Amniotic epithelial cell (primary cell): Measurements from ENCODE around the gene GIPC2.
"Not testable (repeated sequence)": the region's sequence is repeated elsewhere in the genome, so short reads cannot be mapped to it uniquely, and the experiment has no call there.

ENCODE experiments used
- DNase-seq: peaks from one replicate; pipeline ENCODE4 v3.0.0-alpha.2; 2010; ENCODE audit warnings: low read depth

The GIPC2 gene

DNA sequence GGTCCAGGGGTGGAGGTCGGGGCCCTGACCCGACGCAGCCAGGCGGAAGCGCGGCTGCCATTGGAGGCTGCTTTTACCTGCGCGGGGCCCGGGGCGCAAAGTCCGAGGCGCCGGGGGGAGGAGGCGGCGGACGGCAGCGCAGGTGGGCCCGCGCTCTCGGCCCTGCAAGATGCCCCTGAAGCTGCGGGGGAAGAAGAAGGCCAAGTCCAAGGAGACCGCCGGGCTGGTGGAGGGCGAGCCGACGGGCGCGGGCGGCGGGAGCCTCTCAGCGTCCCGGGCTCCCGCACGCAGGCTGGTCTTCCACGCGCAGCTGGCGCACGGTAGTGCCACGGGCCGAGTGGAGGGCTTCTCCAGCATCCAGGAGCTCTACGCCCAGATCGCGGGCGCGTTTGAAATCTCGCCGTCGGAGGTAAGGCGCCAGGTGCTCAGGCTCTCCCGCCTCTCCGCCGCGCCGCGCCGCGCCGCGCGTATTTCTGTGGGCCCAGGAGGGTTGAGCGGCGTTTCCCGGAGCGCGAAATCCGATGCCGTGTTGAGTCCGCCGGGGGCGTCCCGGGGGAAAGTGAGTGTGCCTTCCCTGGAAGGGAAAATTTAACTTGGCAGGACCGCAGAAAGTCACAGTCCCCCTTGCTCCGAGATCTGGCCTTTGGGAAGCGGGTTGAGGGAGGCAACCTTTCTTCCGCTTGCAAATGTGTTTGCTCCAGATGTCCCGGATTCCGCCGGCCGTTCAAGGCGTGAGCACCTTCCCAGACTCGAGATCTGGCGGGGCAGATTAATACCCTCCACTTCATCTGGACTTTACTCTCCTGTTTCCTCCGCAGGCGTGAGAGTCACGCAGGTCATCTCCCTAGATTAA is at the start of gene GIPC2:
Gene GIPC2 (plus strand): TSS at position 41 of the 853 bp plus-strand sequence. CDS start 129 bp downstream, at position 170.
- no peak for DNase-seq

- DNase-seq = no peak
These were observed 49.0 kb upstream of the GIPC2 start for GRCh38 chr1:77996734-77997133.

- not testable (repeated sequence) for DNase-seq
These were observed 45.2 kb upstream of the GIPC2 start for GRCh38 chr1:78000536-78000935.

GRCh38 chr1:78003070-78003746 is 42.6 kb upstream of the GIPC2 start:
- no peak for DNase-seq

GRCh38 chr1:78003882-78004718 is 41.7 kb upstream of the GIPC2 start:
- peak; percentile 77 for DNase-seq

DNA sequence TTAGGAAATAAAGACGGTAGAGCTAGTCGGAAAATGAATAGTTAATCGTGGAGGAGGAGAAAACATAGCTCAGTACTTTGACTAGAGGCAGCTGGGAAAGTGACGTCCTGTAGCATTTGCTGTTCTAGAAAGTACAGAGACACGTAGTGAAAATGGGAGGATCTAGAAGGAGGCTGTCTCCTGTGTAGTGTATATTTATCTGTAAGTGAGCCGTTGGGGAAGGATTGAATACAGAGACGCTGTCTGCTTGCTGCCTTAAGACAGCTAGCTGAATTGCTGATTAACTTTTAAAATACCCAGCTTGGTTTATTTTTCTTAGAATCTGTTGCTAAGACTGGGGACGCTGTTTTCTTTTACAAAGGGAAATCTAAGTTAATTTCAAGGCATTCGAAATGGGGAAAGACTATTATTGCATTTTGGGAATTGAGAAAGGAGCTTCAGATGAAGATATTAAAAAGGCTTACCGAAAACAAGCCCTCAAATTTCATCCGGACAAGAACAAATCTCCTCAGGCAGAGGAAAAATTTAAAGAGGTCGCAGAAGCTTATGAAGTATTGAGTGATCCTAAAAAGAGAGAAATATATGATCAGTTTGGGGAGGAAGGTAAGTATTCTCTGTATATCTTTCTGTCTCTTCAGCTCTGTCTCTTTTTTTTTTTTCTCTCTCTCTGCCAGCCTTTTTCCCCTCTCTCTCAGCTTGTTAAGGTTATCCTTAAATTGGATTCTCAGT is 40.9 kb upstream of the GIPC2 start, which contains the start of gene DNAJB4:
Gene DNAJB4 (plus strand): TSS at position 221 of the 729 bp plus-strand sequence. CDS start 172 bp downstream, at position 393.
- peak; percentile 99 for DNase-seq

DNA sequence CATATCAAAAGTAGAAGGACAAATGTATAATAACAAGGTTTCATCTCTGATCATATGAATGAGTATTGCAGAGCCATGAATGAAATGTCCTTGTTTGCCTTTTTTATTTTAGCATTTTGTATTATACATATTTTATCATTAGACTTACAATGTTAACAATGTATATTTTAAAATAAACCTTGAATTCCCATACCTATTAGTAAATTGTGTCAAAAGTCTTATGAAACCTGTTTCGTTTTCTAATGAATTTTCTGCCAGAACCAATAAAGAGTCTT is 40.4 kb upstream of the GIPC2 start:
- DNase-seq = no peak

DNA sequence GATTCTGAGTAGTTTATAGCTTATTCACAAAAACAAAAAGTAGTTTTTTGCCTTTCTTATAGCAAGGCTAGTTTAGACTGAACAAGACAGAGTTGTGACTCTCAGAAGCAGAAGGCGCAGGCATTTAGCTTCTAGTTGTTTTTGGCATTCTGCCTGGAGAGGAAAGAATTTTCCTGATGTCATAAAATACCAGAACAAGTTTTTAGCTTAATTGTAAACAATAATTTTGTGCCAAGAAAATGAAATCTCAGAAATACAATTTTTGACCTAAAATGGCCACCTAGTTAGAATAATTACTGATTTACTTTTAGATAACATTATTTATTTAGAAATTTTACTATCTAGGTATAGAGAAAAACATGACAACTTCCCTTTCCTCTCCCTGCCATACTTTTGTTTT is 40.0 kb upstream of the GIPC2 start:
- peak; percentile 90 for DNase-seq

DNA sequence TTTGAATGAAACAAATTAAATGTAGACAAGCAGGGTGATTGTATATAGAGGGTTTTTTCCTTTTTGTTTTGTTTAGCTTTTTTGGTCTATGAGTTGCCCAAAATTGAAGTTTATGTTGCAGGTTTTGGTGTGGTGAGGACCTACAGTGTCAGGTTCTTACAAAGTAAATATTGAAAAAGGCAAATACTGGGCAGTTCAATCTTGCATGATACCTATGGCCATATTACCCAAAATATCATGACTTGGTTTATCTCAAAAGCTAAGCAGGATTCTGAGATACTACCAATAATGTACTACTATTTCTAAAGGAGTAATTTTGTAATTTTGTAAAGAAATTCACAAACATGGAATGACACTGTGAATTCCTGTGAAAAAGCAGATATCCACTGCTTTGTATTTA is 39.2 kb upstream of the GIPC2 start:
- DNase-seq = no peak

- DNase-seq = no peak
These were observed 38.0 kb upstream of the GIPC2 start for GRCh38 chr1:78007677-78008341.

DNA sequence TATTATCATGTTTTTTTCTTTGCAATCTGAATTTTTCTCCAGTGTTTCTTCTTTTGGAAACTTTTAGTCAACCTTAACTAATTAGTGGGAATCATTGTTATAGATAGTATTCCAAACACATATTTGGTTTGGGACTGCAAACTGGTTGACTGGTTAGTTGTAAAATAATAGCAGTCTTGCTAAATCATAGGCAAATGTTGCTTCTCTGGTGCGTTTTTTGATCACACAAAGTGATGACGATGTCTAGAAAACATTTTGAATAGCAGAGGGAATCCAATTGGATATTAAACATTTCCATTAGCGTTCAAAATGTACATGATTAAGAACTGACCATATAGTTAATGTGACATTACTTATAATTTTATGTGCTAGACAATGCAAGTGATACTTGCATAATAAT is 36.5 kb upstream of the GIPC2 start:
- DNase-seq = no peak

DNA sequence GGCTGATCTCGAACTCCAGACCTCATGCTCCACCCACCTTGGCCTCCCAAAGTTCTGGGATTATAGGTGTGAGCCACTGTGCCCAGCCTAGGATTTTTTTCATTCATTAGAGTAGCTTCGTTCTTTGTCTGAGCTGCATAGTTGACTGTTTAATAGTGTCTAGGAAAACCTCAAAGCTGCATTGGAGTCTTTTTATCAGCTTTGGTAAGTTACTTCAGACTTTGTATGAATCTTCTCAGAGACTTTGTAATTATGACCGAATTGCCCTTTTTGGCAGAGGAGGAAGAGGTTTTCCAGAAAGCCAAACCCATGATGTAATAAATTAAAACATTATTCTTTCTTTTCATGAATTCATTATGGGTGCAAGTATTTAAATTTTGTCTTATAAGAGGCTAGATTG is 35.9 kb upstream of the GIPC2 start:
- peak; percentile 83 for DNase-seq

- DNase-seq = no peak
These were observed 34.7 kb upstream of the GIPC2 start for GRCh38 chr1:78011050-78011449.

DNA sequence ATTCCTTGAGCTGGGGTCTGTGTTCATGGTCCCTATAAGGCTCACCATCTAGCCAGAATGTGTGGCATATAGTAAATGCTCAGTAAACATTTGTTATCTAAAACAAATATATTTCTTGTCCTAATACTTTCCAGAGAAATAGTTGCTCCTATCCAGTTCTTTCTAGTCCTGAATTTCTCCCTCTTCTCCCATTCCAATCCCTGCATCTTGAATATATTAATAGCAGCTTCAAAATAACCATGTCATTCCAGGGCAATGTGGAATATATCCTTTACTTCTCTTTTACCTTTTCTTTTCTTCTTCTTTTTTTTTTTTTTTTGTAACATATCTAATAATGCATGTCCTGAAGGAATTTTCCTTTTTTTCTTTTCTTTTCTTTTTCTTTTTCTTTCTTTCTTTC is 30.6 kb upstream of the GIPC2 start:
- no peak for DNase-seq

DNA sequence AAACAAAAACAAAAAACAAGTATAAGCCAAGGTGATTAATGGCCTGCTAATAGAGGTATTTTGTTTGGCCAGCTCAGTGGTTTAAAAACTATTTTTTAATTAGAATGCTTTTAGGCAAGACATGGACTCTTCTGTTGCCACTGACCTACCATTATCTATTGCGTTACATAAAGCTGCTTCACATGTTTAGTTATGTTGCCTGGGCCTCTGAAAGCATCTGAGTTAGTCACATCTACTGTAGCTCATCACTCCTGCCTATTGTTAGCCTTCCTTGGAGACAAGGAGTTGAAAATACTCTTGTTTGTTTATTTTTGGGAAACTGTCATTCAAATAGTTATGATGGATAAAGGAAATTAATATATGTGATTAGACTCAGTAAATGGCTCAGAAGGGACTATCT is 26.7 kb upstream of the GIPC2 start:
- DNase-seq = peak; percentile 54

- DNase-seq = not testable (repeated sequence)
These were observed 24.6 kb upstream of the GIPC2 start for GRCh38 chr1:78021134-78021533.

DNA sequence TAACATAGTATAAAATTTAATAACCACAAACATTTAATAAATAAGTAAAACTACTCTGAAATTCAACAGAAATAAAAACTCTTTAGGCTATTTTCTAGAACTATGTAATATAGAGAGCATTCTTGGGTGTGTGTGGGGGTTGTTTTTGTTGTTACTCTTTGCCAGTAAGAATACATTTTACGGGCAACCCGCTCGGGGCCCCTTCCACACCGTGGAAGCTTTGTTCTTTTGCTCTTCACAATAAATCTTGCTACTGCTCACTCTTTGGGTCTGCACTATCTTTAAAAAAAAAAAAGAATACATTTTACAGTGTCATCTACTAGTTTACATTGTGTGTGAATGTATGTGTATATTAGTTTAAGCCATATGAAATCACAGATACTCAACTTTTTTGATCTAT is 16.0 kb upstream of the GIPC2 start:
- DNase-seq = no peak

DNA sequence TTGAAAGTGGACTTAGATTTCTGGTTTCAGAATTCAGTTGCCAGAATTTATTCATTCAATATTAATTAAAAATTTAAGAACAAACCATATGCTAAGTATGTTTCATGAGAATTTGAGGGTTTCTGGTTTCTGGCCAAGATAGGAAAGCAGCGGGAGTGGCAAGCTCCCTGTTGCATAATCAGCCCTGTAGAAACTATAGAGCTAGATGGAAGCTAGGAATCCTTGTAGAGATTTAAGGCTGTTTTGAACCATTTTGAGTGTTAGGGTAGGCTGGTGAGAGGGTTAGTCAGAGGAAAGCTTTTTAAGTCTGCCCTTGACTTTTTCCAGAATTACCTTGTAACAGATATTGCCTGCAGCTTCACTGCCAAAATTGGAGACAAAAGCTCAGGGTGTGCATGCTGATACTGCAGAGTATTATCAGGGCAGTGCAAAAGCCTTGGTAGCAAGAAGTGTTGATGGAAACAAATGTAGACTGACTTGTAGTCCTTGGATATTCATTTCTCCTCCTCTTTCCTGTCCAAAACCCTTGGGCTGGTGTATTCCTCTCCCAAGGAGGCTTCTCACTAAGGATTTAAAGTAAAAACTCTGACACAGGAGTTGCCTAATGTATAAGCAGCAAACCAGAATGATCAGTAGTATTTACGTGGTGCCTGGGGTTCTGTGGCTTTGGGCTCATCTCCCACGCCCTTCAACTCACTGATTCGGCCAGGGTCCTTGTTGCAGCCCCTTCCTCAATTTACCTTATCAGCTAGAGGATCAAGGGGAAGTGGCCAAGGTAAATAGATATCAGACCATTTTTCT is 12.6 kb upstream of the GIPC2 start:
- DNase-seq = peak; percentile 55

GRCh38 chr1:78033797-78034172 is 12.0 kb upstream of the GIPC2 start:
- no peak for DNase-seq

DNA sequence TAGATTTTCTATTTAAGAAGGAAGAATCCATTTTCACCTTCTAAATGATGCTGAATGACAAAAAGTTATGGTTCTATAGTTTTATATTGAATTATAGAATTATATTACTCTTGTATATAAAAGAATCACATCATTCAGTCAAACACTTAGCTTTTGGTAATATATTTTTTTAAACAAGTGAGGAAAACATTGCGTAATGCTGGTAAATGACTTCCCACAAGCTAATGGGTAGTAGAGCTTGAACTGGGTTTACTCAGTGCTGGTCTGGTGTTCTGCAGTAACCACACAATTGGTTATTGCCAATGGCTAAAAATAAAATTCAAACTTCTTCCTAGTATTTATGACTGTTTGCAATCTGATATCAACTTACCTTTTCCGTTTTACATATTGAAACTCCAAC is 10.6 kb upstream of the GIPC2 start:
- peak; percentile 28 for DNase-seq

- DNase-seq = no peak
These were observed 9.3 kb upstream of the GIPC2 start for GRCh38 chr1:78036450-78036849.
